ENCODE data around the gene PARP1. TPM values are rescaled to one million over a fixed set of nuclear protein-coding genes. Genes with fewer than 3 reads are reported as not detected.

PARP1 gene
- total RNA-seq, 2 experiments from 2014 or later: 532 to 594 TPM

DNA sequence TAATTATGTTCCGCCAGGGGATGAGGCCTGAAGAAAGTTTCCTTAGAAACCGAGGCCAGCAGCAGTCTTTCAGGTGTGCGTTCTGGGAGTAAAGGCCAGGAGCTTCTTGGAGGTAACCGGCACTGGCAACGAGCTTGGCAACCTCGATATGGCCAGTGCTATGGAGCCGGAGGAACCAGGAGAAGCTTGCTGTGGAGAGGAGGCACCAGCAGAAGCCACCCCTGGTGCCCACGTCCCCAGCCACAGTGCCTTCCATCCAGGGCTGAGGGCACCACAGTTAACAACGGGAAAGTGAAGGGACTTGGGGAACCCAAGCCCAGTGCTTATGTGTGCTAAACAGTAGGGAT lies 57.4 kb downstream of the PARP1 start:
- Histone ChIP-seq H3K9me2 (ENCODE audit: insufficient read depth, low read length) (no peaks in the 10 kb centered on the region), H3K79me2 (ENCODE audit: insufficient read depth, low read depth, low read length) (no peaks in the 10 kb centered on the region; the same call in 1 of the 2 replicates), H3K4me1 (ENCODE audit: insufficient read depth, low read length, poor library complexity, severe bottlenecking) (peaks cover 90% of the 10 kb centered on the region), H3K9me3 (ENCODE audit: low read length) (no peaks in the 10 kb centered on the region), H3K36me3 (ENCODE audit: insufficient read depth, low read length) (peaks cover 4% of the 10 kb centered on the region; the same call in 1 of the 2 replicates), H2AFZ (ENCODE audit: low read length) (peak overlapping the region; percentile 75; the same call in 1 of the 2 replicates), H3K27ac (ENCODE audit: low read depth, low read length, poor library complexity, severe bottlenecking) (peak overlapping the region; percentile 98), H3K4me3 (ENCODE audit: low read depth, low read length, poor library complexity, severe bottlenecking) (peak overlapping the region; percentile 57), H3K4me2 (ENCODE audit: low read length) (peak overlapping the region; percentile 84), H4K20me1 (ENCODE audit: insufficient read depth, low read length) (no peaks in the 10 kb centered on the region)
- TF ChIP-seq, protein P1, sequence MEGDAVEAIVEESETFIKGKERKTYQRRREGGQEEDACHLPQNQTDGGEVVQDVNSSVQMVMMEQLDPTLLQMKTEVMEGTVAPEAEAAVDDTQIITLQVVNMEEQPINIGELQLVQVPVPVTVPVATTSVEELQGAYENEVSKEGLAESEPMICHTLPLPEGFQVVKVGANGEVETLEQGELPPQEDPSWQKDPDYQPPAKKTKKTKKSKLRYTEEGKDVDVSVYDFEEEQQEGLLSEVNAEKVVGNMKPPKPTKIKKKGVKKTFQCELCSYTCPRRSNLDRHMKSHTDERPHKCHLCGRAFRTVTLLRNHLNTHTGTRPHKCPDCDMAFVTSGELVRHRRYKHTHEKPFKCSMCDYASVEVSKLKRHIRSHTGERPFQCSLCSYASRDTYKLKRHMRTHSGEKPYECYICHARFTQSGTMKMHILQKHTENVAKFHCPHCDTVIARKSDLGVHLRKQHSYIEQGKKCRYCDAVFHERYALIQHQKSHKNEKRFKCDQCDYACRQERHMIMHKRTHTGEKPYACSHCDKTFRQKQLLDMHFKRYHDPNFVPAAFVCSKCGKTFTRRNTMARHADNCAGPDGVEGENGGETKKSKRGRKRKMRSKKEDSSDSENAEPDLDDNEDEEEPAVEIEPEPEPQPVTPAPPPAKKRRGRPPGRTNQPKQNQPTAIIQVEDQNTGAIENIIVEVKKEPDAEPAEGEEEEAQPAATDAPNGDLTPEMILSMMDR (conservative IDR thresholded peaks at IDR 0.05; ENCODE audit: low read length): no peak
- no peak for TF ChIP-seq EZH2phosphoT487 (IDR thresholded peaks at IDR 0.05; ENCODE audit: borderline replicate concordance, low read depth, low read length)
- DNase-seq (ENCODE audit: low spot score): no peak
- CTCF ChIA-PET (ENCODE audit: unreplicated experiment): interaction anchor here (0.6 kb wide), 1 partner anchor 158 kb away, joined by 3 read pairs; no protein-coding TSS in a partner anchor
- intact Hi-C loops (cut with micrococcal nuclease; ENCODE audit: unreplicated experiment): no loop called here
- TSS peak; percentile 80 for BruUV-seq (replicated peaks)
- POLR2A ChIA-PET: interaction anchor here (0.9 to 2.3 kb wide), 8 partner anchors 19 to 223 kb away, joined by 3 to 11 read pairs (median 4); partner anchors contain the start of genes LIN9 and PARP1

DNA sequence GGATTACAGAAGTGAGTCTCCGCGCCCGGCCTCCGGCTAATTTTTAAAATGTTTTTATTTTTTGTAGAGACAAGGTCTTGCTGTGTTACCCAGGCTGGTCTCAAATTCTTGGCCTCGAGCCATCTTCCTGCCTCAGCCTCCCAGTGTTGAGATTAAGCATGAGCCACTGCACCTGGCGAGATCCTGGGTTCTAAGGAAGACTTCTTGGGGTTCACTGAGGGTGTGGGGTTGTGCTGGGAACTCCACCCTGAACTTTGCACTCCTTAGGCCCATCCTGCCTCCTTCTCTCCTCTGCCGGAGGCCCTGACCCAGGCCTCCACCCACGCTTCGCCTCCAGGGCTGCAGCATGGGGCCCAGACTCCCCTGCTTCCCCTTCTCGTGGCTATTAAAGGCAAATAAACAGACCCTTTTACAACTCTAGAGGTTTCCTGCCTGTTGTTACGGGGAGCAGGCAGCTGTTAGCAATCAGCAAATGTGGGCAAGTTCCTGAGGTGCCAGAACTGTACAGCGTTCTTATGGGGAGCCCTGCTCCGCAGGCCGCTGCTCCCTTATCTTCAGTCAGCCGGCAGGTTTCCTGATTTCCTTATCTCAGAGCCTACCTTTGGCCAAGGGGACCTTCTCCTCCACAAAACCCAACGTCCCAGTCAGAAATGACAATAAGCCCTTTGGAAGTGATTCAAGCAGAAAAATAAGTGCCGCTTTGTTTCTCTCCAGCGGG lies 57.9 kb downstream of the PARP1 start:
- no TSS peak for BruUV-seq (replicated peaks)
- ChIA-PET POLR2A (interaction anchor here (0.6 to 2.3 kb wide), 13 partner anchors 17 to 1851 kb away, joined by 3 to 11 read pairs (median 4); partner anchors contain the start of genes LIN9 and PARP1), CTCF (ENCODE audit: unreplicated experiment) (interaction anchor here (0.6 kb wide), 1 partner anchor 158 kb away, joined by 3 read pairs; no protein-coding TSS in a partner anchor)
- no peaks in the 10 kb centered on the region for H3K9me2 ChIP-seq (ENCODE audit: insufficient read depth, low read length)
- DNase-seq (ENCODE audit: low spot score): peak; percentile 85
- peaks cover 89% of the 10 kb centered on the region for H3K4me1 ChIP-seq (ENCODE audit: insufficient read depth, low read length, poor library complexity, severe bottlenecking)
- no peaks in the 10 kb centered on the region; the same call in 1 of the 2 replicates for H3K9me3 ChIP-seq (ENCODE audit: low read length)
- peak overlapping the region; percentile 57 for H3K4me3 ChIP-seq (ENCODE audit: low read depth, low read length, poor library complexity, severe bottlenecking)
- no peak for TF ChIP-seq EZH2phosphoT487 (IDR thresholded peaks at IDR 0.05; ENCODE audit: borderline replicate concordance, low read depth, low read length)
- TF ChIP-seq, protein P1 (conservative IDR thresholded peaks at IDR 0.05; ENCODE audit: low read length): no peak
- H2AFZ ChIP-seq (ENCODE audit: low read length): peak overlapping the region; percentile 75; the same call in 1 of the 2 replicates
- peak overlapping the region; percentile 84 for H3K4me2 ChIP-seq (ENCODE audit: low read length)
- intact Hi-C loops (cut with micrococcal nuclease; ENCODE audit: unreplicated experiment): loop anchor here (1.0 kb wide), 3 partner anchors 20 to 222 kb away; no protein-coding TSS in a partner anchor
- no peaks in the 10 kb centered on the region; the same call in 1 of the 2 replicates for H3K79me2 ChIP-seq (ENCODE audit: insufficient read depth, low read depth, low read length)
- H4K20me1 ChIP-seq (ENCODE audit: insufficient read depth, low read length): no peaks in the 10 kb centered on the region
- H3K27ac ChIP-seq (ENCODE audit: low read depth, low read length, poor library complexity, severe bottlenecking): peak overlapping the region; percentile 98
- no peaks in the 10 kb centered on the region; the same call in 1 of the 2 replicates for H3K36me3 ChIP-seq (ENCODE audit: insufficient read depth, low read length)
